ENCODE results near the gene HIP1. TPM values are rescaled to one million over a fixed set of nuclear protein-coding genes. Genes with fewer than 3 reads are reported as not detected.
A peak's percentile ranks its signal among the peaks of the same experiment; 100 is the strongest.
"Not testable (repeated sequence)": the region's sequence is repeated elsewhere in the genome, so short reads cannot be mapped to it uniquely, and the experiment has no call there.

The HIP1 gene
- total RNA-seq, 1 donor, result 25.7 TPM

DNA sequence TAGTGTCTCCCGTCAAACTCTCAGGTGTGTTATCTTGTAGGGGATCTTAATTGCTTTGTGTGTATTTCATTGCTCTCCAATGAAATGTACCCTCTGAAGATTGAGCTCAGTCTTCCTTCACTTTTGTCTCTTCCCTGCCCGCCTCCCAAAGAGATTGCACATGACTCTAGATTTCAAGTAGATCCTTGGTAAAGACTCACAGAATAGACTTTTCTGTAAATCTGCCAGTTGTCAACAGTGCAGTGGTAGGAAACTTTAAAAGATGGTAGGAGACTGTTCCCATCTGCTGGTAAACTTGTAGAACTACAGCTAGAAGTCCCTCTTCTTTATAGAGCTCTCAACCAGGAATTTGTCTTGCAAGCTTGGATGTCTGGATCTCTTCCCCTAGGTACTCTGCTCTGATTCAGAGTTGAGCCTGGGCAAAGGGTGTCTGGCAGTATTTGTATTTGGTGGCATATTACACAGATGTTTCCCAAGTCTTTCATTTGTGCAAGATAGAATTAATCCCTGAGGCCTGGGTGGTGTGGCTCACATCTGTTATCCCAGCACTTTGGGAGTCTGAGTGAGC is 23.7 kb upstream of the HIP1 start:
- TF ChIP-seq, protein P1, sequence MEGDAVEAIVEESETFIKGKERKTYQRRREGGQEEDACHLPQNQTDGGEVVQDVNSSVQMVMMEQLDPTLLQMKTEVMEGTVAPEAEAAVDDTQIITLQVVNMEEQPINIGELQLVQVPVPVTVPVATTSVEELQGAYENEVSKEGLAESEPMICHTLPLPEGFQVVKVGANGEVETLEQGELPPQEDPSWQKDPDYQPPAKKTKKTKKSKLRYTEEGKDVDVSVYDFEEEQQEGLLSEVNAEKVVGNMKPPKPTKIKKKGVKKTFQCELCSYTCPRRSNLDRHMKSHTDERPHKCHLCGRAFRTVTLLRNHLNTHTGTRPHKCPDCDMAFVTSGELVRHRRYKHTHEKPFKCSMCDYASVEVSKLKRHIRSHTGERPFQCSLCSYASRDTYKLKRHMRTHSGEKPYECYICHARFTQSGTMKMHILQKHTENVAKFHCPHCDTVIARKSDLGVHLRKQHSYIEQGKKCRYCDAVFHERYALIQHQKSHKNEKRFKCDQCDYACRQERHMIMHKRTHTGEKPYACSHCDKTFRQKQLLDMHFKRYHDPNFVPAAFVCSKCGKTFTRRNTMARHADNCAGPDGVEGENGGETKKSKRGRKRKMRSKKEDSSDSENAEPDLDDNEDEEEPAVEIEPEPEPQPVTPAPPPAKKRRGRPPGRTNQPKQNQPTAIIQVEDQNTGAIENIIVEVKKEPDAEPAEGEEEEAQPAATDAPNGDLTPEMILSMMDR (IDR thresholded peaks at IDR 0.05; ENCODE audit: extremely low read depth, low read depth, low read length), result peak; percentile 73
- no peak overlapping the region for H2AFZ ChIP-seq (ENCODE audit: low read length)
- no peaks in the 10 kb centered on the region for H3K79me2 ChIP-seq (ENCODE audit: insufficient read depth, low read length)
- no peaks in the 10 kb centered on the region for H3K36me3 ChIP-seq (ENCODE audit: insufficient read depth, low read length)
- H3K27me3 ChIP-seq (ENCODE audit: insufficient read depth, low read length), result no peaks in the 10 kb centered on the region
- H3K4me2 ChIP-seq (ENCODE audit: insufficient read depth, low read length), result no peak overlapping the region
- no peaks in the 10 kb centered on the region for H3K4me1 ChIP-seq (ENCODE audit: insufficient read depth, low read length)
- H3K9me3 ChIP-seq (ENCODE audit: low read depth, low read length), result no peaks in the 10 kb centered on the region
- H3K4me3 ChIP-seq (ENCODE audit: insufficient read depth, low read length), result no peak overlapping the region
- DNase-seq (ENCODE audit: insufficient read length, low spot score, missing footprints), result peak; percentile 93
- no peaks in the 10 kb centered on the region for H4K20me1 ChIP-seq (ENCODE audit: insufficient read depth, low read length)
- no peak overlapping the region for H3K27ac ChIP-seq (ENCODE audit: low read depth, low read length)

- not testable (repeated sequence) for H3K4me3 ChIP-seq (ENCODE audit: insufficient read depth, low read length); H3K9me3 ChIP-seq (ENCODE audit: low read depth, low read length); H3K4me2 ChIP-seq (ENCODE audit: insufficient read depth, low read length); H3K79me2 ChIP-seq (ENCODE audit: insufficient read depth, low read length); H2AFZ ChIP-seq (ENCODE audit: low read length); H3K36me3 ChIP-seq (ENCODE audit: insufficient read depth, low read length); H4K20me1 ChIP-seq (ENCODE audit: insufficient read depth, low read length); DNase-seq (ENCODE audit: insufficient read length, low spot score, missing footprints); H3K27ac ChIP-seq (ENCODE audit: low read depth, low read length); H3K4me1 ChIP-seq (ENCODE audit: insufficient read depth, low read length); H3K27me3 ChIP-seq (ENCODE audit: insufficient read depth, low read length)
Measured at GRCh38 chr7:75761801-75762200, 23.1 kb upstream of the HIP1 start.

- DNase-seq (ENCODE audit: insufficient read length, low spot score, missing footprints), result peak; percentile 52
- H3K79me2 ChIP-seq (ENCODE audit: insufficient read depth, low read length), result no peaks in the 10 kb centered on the region
- no peaks in the 10 kb centered on the region for H4K20me1 ChIP-seq (ENCODE audit: insufficient read depth, low read length)
- no peak overlapping the region for H3K4me3 ChIP-seq (ENCODE audit: insufficient read depth, low read length)
- H3K4me2 ChIP-seq (ENCODE audit: insufficient read depth, low read length), result no peak overlapping the region
- no peaks in the 10 kb centered on the region for H3K4me1 ChIP-seq (ENCODE audit: insufficient read depth, low read length)
- no peak overlapping the region for H3K27ac ChIP-seq (ENCODE audit: low read depth, low read length)
- H3K9me3 ChIP-seq (ENCODE audit: low read depth, low read length), result no peaks in the 10 kb centered on the region
- H3K36me3 ChIP-seq (ENCODE audit: insufficient read depth, low read length), result no peaks in the 10 kb centered on the region
- TF ChIP-seq, protein P1 (IDR thresholded peaks at IDR 0.05; ENCODE audit: extremely low read depth, low read depth, low read length), result no peak
- H2AFZ ChIP-seq (ENCODE audit: low read length), result no peak overlapping the region
- no peaks in the 10 kb centered on the region for H3K27me3 ChIP-seq (ENCODE audit: insufficient read depth, low read length)
Measured at GRCh38 chr7:75758491-75758890, 19.8 kb upstream of the HIP1 start.

DNA sequence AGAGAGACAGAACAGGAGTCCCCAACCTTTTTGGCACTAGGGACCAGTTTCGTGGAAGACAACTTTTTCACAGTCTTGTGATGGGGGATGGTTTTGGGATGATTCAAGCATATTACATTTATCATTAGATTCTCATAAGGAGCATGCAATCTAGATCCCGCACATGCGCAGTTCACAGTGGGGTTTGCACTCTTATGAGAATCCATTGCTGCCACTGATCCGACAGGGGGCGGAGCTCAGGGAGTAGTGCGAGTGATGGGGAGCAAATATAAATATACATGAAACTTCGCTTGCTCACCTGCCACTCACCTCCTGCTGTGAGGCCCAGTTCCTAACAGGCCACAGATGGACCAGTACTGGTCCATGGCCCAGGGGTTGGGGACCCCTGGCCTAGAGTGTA is 19.1 kb upstream of the HIP1 start:
- H2AFZ ChIP-seq (ENCODE audit: low read length), result no peak overlapping the region
- no peak overlapping the region for H3K4me3 ChIP-seq (ENCODE audit: insufficient read depth, low read length)
- H3K27me3 ChIP-seq (ENCODE audit: insufficient read depth, low read length), result no peaks in the 10 kb centered on the region
- no peaks in the 10 kb centered on the region for H3K4me1 ChIP-seq (ENCODE audit: insufficient read depth, low read length)
- H3K27ac ChIP-seq (ENCODE audit: low read depth, low read length), result no peak overlapping the region
- H3K9me3 ChIP-seq (ENCODE audit: low read depth, low read length), result no peaks in the 10 kb centered on the region
- no peaks in the 10 kb centered on the region for H3K79me2 ChIP-seq (ENCODE audit: insufficient read depth, low read length)
- H3K36me3 ChIP-seq (ENCODE audit: insufficient read depth, low read length), result no peaks in the 10 kb centered on the region
- no peaks in the 10 kb centered on the region for H4K20me1 ChIP-seq (ENCODE audit: insufficient read depth, low read length)
- no peak overlapping the region for H3K4me2 ChIP-seq (ENCODE audit: insufficient read depth, low read length)
- TF ChIP-seq, protein P1 (IDR thresholded peaks at IDR 0.05; ENCODE audit: extremely low read depth, low read depth, low read length), result no peak
- DNase-seq (ENCODE audit: insufficient read length, low spot score, missing footprints), result no peak

Data from osteoblast (primary cell).